Measurements from ENCODE around the gene SLAMF9.

SLAMF9 gene

GRCh38 chr1:159949981-159950381 lies 4.1 kb downstream of the SLAMF9 start:
- no peaks in the 10 kb centered on the region for H3K27me3 ChIP-seq (ENCODE audit: insufficient read depth, poor library complexity, severe bottlenecking)
- H3K9me3 ChIP-seq (ENCODE audit: severe bottlenecking) = no peaks in the 10 kb centered on the region
- no peak for DNase-seq (ENCODE audit: low spot score)
- no peak for ATAC-seq (ENCODE audit: low read depth)
- no peak for TF ChIP-seq CTCF (IDR thresholded peaks at IDR 0.05; ENCODE audit: poor library complexity, severe bottlenecking)
- no peak overlapping the region for H3K27ac ChIP-seq (ENCODE audit: poor library complexity, severe bottlenecking)
- peaks cover 12% of the 10 kb centered on the region for H3K4me1 ChIP-seq (ENCODE audit: insufficient read depth, poor library complexity, severe bottlenecking)
- H3K36me3 ChIP-seq (ENCODE audit: low read depth) = no peaks in the 10 kb centered on the region
- H3K4me3 ChIP-seq (ENCODE audit: severe bottlenecking) = no peak overlapping the region

- Histone ChIP-seq H3K36me3 (ENCODE audit: low read depth) (no peaks in the 10 kb centered on the region), H3K27ac (ENCODE audit: poor library complexity, severe bottlenecking) (no peak overlapping the region), H3K4me3 (ENCODE audit: severe bottlenecking) (no peak overlapping the region), H3K9me3 (ENCODE audit: severe bottlenecking) (no peaks in the 10 kb centered on the region), H3K27me3 (ENCODE audit: insufficient read depth, poor library complexity, severe bottlenecking) (no peaks in the 10 kb centered on the region), H3K4me1 (ENCODE audit: insufficient read depth, poor library complexity, severe bottlenecking) (peaks cover 12% of the 10 kb centered on the region)
- TF ChIP-seq CTCF (IDR thresholded peaks at IDR 0.05; ENCODE audit: poor library complexity, severe bottlenecking) = no peak
- ATAC-seq (ENCODE audit: low read depth) (no peak), DNase-seq (ENCODE audit: low spot score) (no peak)
Measured at GRCh38 chr1:159949123-159949522, 4.9 kb downstream of the SLAMF9 start.

- Histone ChIP-seq H3K36me3 (ENCODE audit: low read depth) (no peaks in the 10 kb centered on the region), H3K9me3 (ENCODE audit: severe bottlenecking) (no peaks in the 10 kb centered on the region), H3K4me1 (ENCODE audit: insufficient read depth, poor library complexity, severe bottlenecking) (peaks cover 14% of the 10 kb centered on the region), H3K27ac (ENCODE audit: poor library complexity, severe bottlenecking) (no peak overlapping the region), H3K27me3 (ENCODE audit: insufficient read depth, poor library complexity, severe bottlenecking) (no peaks in the 10 kb centered on the region), H3K4me3 (ENCODE audit: severe bottlenecking) (no peak overlapping the region)
- no peak for ATAC-seq (ENCODE audit: low read depth)
- no peak for DNase-seq (ENCODE audit: low spot score)
- TF ChIP-seq CTCF (IDR thresholded peaks at IDR 0.05; ENCODE audit: poor library complexity, severe bottlenecking) = no peak
Measured at GRCh38 chr1:159947942-159948341, 6.1 kb downstream of the SLAMF9 start.

GRCh38 chr1:159946242-159947187 lies 7.5 kb downstream of the SLAMF9 start:
- Histone ChIP-seq H3K27me3 (ENCODE audit: insufficient read depth, poor library complexity, severe bottlenecking) (no peaks in the 10 kb centered on the region), H3K4me1 (ENCODE audit: insufficient read depth, poor library complexity, severe bottlenecking) (peaks cover 14% of the 10 kb centered on the region), H3K9me3 (ENCODE audit: severe bottlenecking) (no peaks in the 10 kb centered on the region), H3K27ac (ENCODE audit: poor library complexity, severe bottlenecking) (peak overlapping the region; percentile 50), H3K36me3 (ENCODE audit: low read depth) (no peaks in the 10 kb centered on the region), H3K4me3 (ENCODE audit: severe bottlenecking) (peak overlapping the region; percentile 41)
- DNase-seq (ENCODE audit: low spot score) (no peak), ATAC-seq (ENCODE audit: low read depth) (no peak)
- TF ChIP-seq CTCF (IDR thresholded peaks at IDR 0.05; ENCODE audit: poor library complexity, severe bottlenecking) = no peak
